ENCODE measurements around the gene AFMID.
"Not testable (repeated sequence)": the region's sequence is repeated elsewhere in the genome, so short reads cannot be mapped to it uniquely, and the experiment has no call there.

AFMID gene

DNA sequence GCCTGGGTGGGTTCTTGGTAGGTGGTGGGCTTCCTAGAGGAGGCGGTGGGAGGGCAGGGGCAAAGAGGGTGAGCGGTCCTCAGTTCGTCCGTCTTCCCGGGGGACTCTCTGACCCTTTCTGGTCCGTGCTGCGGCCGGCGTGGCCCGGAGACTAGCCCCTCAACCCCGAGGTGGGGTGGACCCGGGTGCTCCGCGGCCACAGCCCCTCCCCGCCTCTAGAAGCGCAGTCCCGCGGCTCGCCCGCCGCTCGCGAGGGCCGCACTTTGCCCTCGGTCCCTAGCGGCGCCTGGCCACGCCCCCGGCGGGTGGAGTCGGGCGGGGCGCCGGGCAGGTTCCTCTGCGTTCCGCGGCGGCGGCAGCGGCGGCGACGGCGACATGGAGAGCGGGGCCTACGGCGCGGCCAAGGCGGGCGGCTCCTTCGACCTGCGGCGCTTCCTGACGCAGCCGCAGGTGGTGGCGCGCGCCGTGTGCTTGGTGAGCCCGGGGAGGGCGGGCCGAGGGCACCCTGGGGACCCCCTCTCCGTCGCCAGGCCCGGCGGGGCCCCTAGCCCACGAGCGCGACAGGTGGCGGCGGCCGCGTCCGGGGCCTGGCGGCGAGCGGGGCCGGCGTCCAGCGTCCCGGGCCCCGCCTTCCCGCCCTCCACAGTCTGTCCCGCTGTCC lies 18.8 kb upstream of the AFMID start, which contains the start of gene SYNGR2:
TSS of gene SYNGR2 (plus strand) at position 340 of the 661 bp plus-strand sequence. CDS start at position 376, 36 bp downstream.
- DNase-seq, result peak; percentile 89
- H3K4me3 Mint-ChIP-seq, result peak within 1 kb of the TSS; percentile 91 to 93
- H3K9me3 Mint-ChIP-seq, result no peaks in the 10 kb centered on the region
- peak; percentile 58 to 69 for ATAC-seq (replicated peaks)
- peak within 1 kb of the TSS; percentile 98 for H3K27ac Mint-ChIP-seq
- no peaks in the 10 kb centered on the region for H3K27me3 Mint-ChIP-seq
- H3K4me1 Mint-ChIP-seq, result peaks cover 44 to 81% of the 10 kb centered on the region in 2 donors
- H3K36me3 Mint-ChIP-seq, result peaks cover 52 to 59% of the 10 kb centered on the region in 2 donors

DNA sequence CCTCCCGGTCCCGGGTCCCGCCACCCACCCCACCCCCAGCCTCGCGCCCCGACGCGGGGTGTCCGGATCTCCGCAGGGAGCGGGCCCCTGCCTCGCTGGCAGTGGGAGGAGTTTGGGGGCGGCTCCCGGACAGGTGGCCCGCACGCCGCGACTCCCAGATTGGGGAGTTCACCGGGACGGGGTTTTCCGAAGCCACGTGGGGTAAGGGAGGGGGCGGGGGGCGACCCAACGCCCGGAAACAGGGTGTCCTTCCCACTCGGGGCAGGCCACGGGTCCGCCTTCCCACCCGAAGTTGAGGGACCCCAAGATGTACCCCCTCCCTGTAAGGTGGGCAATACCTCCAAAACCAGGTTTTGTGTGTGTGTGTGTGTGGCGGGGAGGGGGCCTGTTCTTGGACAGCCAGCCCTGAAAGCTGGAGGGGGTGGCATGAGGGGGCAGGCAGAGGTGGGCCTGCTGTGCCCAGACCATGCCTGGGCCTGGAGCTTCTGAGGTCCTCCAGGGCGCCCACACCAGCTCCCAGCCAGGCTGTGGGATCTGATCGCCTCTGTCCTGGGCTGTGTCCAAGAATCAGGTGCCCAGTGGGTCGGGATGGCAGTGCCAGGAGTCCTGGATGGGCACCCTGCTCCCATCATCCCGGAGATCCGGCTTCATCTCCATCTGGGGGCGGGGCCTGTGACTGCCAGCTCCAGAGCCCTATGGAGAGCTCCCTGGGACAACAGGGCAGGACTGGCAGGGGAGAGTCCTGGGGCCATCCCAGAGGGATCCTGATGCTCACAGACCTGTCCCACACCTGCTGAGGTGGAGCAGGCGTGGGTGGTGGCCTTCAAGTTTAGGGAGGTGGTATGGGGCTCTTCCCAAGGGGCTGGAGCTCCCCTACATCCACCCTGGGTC lies 18.0 kb upstream of the AFMID start:
- Mint-ChIP-seq H3K9me3 (no peaks in the 10 kb centered on the region), H3K27ac (peak overlapping the region; percentile 97), H3K36me3 (peaks cover 60 to 66% of the 10 kb centered on the region in 2 donors), H3K27me3 (no peaks in the 10 kb centered on the region), H3K4me1 (peaks cover 48 to 81% of the 10 kb centered on the region in 2 donors), H3K4me3 (peak overlapping the region; percentile 90 to 92)
- peak; percentile 75 for DNase-seq
- peak; percentile 42 to 47 for ATAC-seq (replicated peaks)

DNA sequence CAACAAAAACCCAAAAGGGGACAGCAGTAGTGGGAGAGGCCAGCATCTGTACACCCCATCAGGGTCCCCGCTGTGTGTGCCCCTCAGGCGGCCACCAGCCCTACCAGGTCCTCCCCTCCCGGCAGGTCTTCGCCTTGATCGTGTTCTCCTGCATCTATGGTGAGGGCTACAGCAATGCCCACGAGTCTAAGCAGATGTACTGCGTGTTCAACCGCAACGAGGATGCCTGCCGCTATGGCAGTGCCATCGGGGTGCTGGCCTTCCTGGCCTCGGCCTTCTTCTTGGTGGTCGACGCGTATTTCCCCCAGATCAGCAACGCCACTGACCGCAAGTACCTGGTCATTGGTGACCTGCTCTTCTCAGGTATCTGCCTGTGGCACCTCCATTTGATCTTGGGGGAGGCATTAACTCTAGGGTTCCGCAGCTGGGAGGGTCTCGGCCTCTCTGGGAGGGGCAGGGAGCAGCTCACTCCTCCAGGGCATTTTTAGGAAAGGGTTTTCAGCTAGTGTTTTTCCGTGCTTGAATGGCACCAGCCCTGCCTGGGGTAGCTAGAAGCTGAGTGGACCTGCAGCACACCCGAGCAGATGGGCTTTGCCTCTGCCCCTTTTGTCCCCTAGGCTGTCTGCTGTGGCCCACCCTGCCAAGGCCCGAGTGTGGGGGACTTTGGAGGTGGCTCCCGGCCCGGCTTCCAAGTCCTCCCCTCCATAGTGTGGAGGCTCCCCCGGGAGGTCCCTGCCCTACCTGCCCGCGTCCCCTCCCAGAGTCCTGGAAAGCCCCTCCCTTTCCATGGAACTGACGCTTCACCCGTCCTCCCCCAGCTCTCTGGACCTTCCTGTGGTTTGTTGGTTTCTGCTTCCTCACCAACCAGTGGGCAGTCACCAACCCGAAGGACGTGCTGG lies 16.2 kb upstream of the AFMID start:
- peaks cover 54 to 81% of the 10 kb centered on the region in 2 donors for H3K4me1 Mint-ChIP-seq
- H3K9me3 Mint-ChIP-seq, result no peaks in the 10 kb centered on the region
- no peaks in the 10 kb centered on the region for H3K27me3 Mint-ChIP-seq
- H3K27ac Mint-ChIP-seq, result peak overlapping the region; percentile 97
- peaks cover 75 to 76% of the 10 kb centered on the region in 2 donors for H3K36me3 Mint-ChIP-seq
- DNase-seq (peak; percentile 76), ATAC-seq (replicated peaks) (peak; percentile 9 to 10)
- peak overlapping the region; percentile 90 to 92 for H3K4me3 Mint-ChIP-seq

DNA sequence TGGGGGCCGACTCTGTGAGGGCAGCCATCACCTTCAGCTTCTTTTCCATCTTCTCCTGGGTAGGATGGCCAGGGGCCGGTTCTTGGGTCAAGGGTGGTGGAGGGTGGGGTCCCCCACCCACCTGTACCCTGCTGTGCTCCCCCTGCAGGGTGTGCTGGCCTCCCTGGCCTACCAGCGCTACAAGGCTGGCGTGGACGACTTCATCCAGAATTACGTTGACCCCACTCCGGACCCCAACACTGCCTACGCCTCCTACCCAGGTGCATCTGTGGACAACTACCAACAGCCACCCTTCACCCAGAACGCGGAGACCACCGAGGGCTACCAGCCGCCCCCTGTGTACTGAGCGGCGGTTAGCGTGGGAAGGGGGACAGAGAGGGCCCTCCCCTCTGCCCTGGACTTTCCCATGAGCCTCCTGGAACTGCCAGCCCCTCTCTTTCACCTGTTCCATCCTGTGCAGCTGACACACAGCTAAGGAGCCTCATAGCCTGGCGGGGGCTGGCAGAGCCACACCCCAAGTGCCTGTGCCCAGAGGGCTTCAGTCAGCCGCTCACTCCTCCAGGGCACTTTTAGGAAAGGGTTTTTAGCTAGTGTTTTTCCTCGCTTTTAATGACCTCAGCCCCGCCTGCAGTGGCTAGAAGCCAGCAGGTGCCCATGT lies 15.4 kb upstream of the AFMID start:
- ATAC-seq (replicated peaks); DNase-seq; H3K9me3 Mint-ChIP-seq; H3K27me3 Mint-ChIP-seq: not testable (repeated sequence)
- Mint-ChIP-seq H3K36me3 (peaks cover 79 to 82% of the 10 kb centered on the region in 2 donors), H3K4me3 (peak overlapping the region; percentile 90 to 92), H3K4me1 (peaks cover 61 to 84% of the 10 kb centered on the region in 2 donors), H3K27ac (peak overlapping the region; percentile 97)

GRCh38 chr17:78172249-78173051 lies 14.7 kb upstream of the AFMID start:
- H3K27ac Mint-ChIP-seq, result peak overlapping the region; percentile 97
- no peaks in the 10 kb centered on the region for H3K27me3 Mint-ChIP-seq
- ATAC-seq (replicated peaks) (no peak), DNase-seq (peak; percentile 40)
- no peaks in the 10 kb centered on the region for H3K9me3 Mint-ChIP-seq
- H3K4me3 Mint-ChIP-seq, result peak overlapping the region; percentile 90 to 92
- peaks cover 64 to 86% of the 10 kb centered on the region in 2 donors for H3K4me1 Mint-ChIP-seq
- H3K36me3 Mint-ChIP-seq, result peaks cover 84 to 87% of the 10 kb centered on the region in 2 donors

- H3K27ac Mint-ChIP-seq, result peak overlapping the region; percentile 97
- H3K36me3 Mint-ChIP-seq, result peaks cover 85 to 87% of the 10 kb centered on the region in 2 donors
- H3K27me3 Mint-ChIP-seq, result no peaks in the 10 kb centered on the region
- peak overlapping the region; percentile 90 to 92 for H3K4me3 Mint-ChIP-seq
- peaks cover 63 to 86% of the 10 kb centered on the region in 2 donors for H3K4me1 Mint-ChIP-seq
- no peaks in the 10 kb centered on the region for H3K9me3 Mint-ChIP-seq
- DNase-seq (peak; percentile 29), ATAC-seq (replicated peaks) (peak in 1 of 2 donors; percentile 4)
Measured at GRCh38 chr17:78173097-78173715, 14.0 kb upstream of the AFMID start.

- ATAC-seq (replicated peaks) (peak; percentile 0 to 4), DNase-seq (peak; percentile 41)
- no peaks in the 10 kb centered on the region for H3K9me3 Mint-ChIP-seq
Measured at GRCh38 chr17:78174346-78174869, 12.8 kb upstream of the AFMID start.

DNA sequence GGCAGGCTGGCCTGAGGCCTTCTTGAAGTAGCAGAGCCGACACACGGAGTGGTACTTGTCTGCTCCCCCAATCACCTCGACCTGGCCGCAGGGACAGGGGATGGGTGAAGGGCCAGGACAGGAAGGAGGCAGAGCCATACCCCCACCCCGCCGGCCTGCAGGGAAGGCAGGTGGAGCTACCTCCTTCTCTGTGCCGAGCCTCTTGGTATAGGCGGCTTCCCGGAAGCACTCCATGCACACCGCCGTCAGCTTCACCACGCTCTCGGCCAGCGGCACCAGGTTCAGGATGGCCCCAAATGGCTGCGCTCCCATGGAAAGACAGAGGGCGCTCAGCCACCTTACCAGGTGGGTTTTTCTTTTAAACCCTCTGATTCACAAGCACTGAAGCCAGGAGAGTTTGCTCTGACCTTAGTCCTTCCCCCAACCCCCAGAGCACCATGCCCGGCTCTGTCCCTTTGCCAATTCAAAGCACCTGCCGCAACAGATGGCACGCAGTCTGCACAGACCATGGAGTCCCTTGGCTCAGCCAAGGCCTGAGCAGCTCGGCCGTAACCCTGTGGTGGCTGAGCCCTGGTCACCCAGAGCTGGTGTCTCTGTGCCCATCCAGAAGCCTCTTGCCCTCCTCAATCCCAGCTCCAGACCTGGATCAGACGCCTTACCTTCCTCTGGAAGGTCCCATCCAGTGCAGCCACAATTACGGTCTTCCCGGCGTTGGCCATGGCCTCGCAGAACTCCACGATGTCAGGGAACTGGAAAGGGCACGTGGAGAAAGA lies 12.1 kb upstream of the AFMID start:
- DNase-seq, result peak; percentile 17
- Mint-ChIP-seq H3K4me1 (peaks cover 79 to 98% of the 10 kb centered on the region in 2 donors), H3K9me3 (no peaks in the 10 kb centered on the region), H3K27ac (peak overlapping the region; percentile 97), H3K4me3 (peak overlapping the region; percentile 69 to 90), H3K36me3 (peaks cover 86 to 87% of the 10 kb centered on the region in 2 donors), H3K27me3 (no peaks in the 10 kb centered on the region)
- no peak for ATAC-seq (replicated peaks)

More at GRCh38 chr17:78174346-78174869, 12.8 kb upstream of the AFMID start:
- H3K4me1 Mint-ChIP-seq, result peaks cover 74 to 97% of the 10 kb centered on the region in 2 donors
- H3K27me3 Mint-ChIP-seq, result no peaks in the 10 kb centered on the region
- H3K27ac Mint-ChIP-seq, result peak overlapping the region; percentile 97
- peak overlapping the region; percentile 90 to 92 for H3K4me3 Mint-ChIP-seq
- peaks cover 89 to 92% of the 10 kb centered on the region in 2 donors for H3K36me3 Mint-ChIP-seq

- peaks cover 84 to 86% of the 10 kb centered on the region in 2 donors for H3K36me3 Mint-ChIP-seq
- H3K4me3 Mint-ChIP-seq, result peak overlapping the region; percentile 69 to 90
- DNase-seq (peak; percentile 19), ATAC-seq (replicated peaks) (no peak)
- no peaks in the 10 kb centered on the region for H3K9me3 Mint-ChIP-seq
- H3K4me1 Mint-ChIP-seq, result peaks cover 80 to 98% of the 10 kb centered on the region in 2 donors
- peak overlapping the region; percentile 97 for H3K27ac Mint-ChIP-seq
- H3K27me3 Mint-ChIP-seq, result no peaks in the 10 kb centered on the region
Measured at GRCh38 chr17:78175643-78175981, 11.6 kb upstream of the AFMID start.

- Mint-ChIP-seq H3K36me3 (peaks cover 78% of the 10 kb centered on the region in 2 donors), H3K27me3 (no peaks in the 10 kb centered on the region), H3K4me3 (peak overlapping the region; percentile 69 to 90), H3K9me3 (no peaks in the 10 kb centered on the region), H3K27ac (peak overlapping the region; percentile 97), H3K4me1 (peaks cover 73 to 92% of the 10 kb centered on the region in 2 donors)
- DNase-seq, result peak; percentile 80
- ATAC-seq (replicated peaks), result peak; percentile 53 to 55
Measured at GRCh38 chr17:78176548-78177025, 10.6 kb upstream of the AFMID start.

- no peaks in the 10 kb centered on the region for H3K9me3 Mint-ChIP-seq
- peak; percentile 33 for DNase-seq
- peak overlapping the region; percentile 97 for H3K27ac Mint-ChIP-seq
Measured at GRCh38 chr17:78179372-78179771, 7.8 kb upstream of the AFMID start.

More at GRCh38 chr17:78179372-78179771, 7.8 kb upstream of the AFMID start:
- ATAC-seq (replicated peaks), result peak; percentile 3 to 8
- H3K4me3 Mint-ChIP-seq, result peak overlapping the region; percentile 63 to 77
- peaks cover 50 to 53% of the 10 kb centered on the region in 2 donors for H3K36me3 Mint-ChIP-seq
- no peaks in the 10 kb centered on the region for H3K27me3 Mint-ChIP-seq
- peaks cover 50 to 70% of the 10 kb centered on the region in 2 donors for H3K4me1 Mint-ChIP-seq

Measured in stimulated activated naive B cell treated with anti-CD40 and anti-IgM and Interleukin-4, amounts not matched to agents 10 μg/mL and 1 μg/mL and 100 μg/mL, for 72 hours (primary cell).